Activated CD8-positive, alpha-beta memory T cell treated with anti-CD3 and anti-CD28 coated beads for 48 hours (primary cell): ENCODE measurements around the gene ARPIN.
"Not testable (repeated sequence)": the region's sequence is repeated elsewhere in the genome, so short reads cannot be mapped to it uniquely, and the experiment has no call there.

Source experiments
- DNase-seq, 3 experiments: peaks; one replicate each; pipeline ENCODE4 v3.0.0-alpha.2; 2020; ENCODE audit warnings: low read depth in 2 of 3, low spot score in 2 of 3

ARPIN gene

GRCh38 chr15:89878323-89878722 is 34.4 kb downstream of the ARPIN start:
- DNase-seq, result no peak

GRCh38 chr15:89877083-89877425 is 35.7 kb downstream of the ARPIN start:
- no peak for DNase-seq

- no peak for DNase-seq
Measured at GRCh38 chr15:89876396-89877082, 36.2 kb downstream of the ARPIN start.

GRCh38 chr15:89875741-89876140 is 37.0 kb downstream of the ARPIN start:
- DNase-seq, result no peak

- DNase-seq, result peak; percentile 51 to 61 (median 58)
Measured at GRCh38 chr15:89874926-89875564, 37.7 kb downstream of the ARPIN start.

- no peak for DNase-seq
Measured at GRCh38 chr15:89870688-89871288, 42.0 kb downstream of the ARPIN start.

- no peak for DNase-seq
Measured at GRCh38 chr15:89870006-89870405, 42.7 kb downstream of the ARPIN start.

- DNase-seq, result not testable (repeated sequence)
Measured at GRCh38 chr15:89869490-89869889, 43.3 kb downstream of the ARPIN start.

GRCh38 chr15:89864958-89865739 is 47.6 kb downstream of the ARPIN start:
- DNase-seq, result no peak

- DNase-seq, result no peak
Measured at GRCh38 chr15:89863918-89864317, 48.8 kb downstream of the ARPIN start.

- DNase-seq, result no peak
Measured at GRCh38 chr15:89860891-89861290, 51.9 kb downstream of the ARPIN start.

- DNase-seq, result no peak
Measured at GRCh38 chr15:89860431-89860830, 52.3 kb downstream of the ARPIN start.

- no peak for DNase-seq
Measured at GRCh38 chr15:89858661-89859458, 53.9 kb downstream of the ARPIN start.

- DNase-seq, result no peak
Measured at GRCh38 chr15:89857673-89858072, 55.1 kb downstream of the ARPIN start.

- DNase-seq, result no peak
Measured at GRCh38 chr15:89855948-89856347, 56.8 kb downstream of the ARPIN start.

- not testable (repeated sequence) for DNase-seq
Measured at GRCh38 chr15:89854863-89855262, 57.9 kb downstream of the ARPIN start.

- no peak for DNase-seq
Measured at GRCh38 chr15:89852342-89852995, 60.3 kb downstream of the ARPIN start.

GRCh38 chr15:89851673-89852341 is 60.9 kb downstream of the ARPIN start:
- no peak for DNase-seq

- no peak for DNase-seq
Measured at GRCh38 chr15:89848970-89849292, 63.8 kb downstream of the ARPIN start.

- no peak for DNase-seq
Measured at GRCh38 chr15:89847101-89847500, 65.7 kb downstream of the ARPIN start.
